IPS-NIHi7 (cell line): Measurements from ENCODE around the gene PSMB11.

Experiments used
- DNase-seq: peaks from one replicate; pipeline ENCODE4 v3.0.0; 2012; ENCODE audit warnings: mixed read lengths; ENCODE audit errors: extremely low spot score

The PSMB11 gene

GRCh38 chr14:23058654-23059504 lies 16.9 kb downstream of the PSMB11 start:
- DNase-seq: no peak

DNA sequence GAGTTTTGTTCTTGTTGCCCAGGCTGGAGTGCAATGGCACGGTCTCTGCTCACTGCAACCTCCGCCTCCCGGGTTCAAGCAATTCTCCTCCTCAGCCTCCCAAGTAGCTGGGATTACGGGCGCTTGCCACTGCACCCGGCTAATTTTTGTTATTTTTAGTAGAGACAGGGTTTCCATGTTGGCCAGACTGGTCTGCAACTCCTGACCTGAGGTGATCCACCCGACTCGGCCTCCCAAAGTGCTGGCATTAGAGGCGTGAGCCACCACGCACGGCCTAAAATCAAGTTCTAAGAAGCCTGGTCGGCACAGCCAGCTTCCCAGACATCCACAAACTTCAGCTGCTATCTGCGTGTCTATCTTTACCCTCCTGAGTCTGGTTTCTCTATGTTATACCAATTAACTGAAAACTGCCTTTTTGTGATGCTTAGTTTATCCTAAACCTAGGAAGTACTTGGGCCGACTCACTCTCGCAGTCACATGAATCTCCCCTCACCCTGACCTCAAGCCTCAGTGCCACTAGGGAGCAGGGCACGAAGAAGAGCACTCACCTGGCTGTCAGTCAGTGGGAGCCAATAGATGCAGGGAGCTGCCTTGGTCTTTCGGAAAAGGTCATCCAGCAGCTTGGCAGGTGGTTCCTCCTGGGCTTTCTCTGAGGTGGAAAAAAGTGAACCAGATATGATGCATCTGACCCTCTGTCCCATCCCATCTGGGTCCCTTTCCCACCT lies 18.7 kb downstream of the PSMB11 start:
- DNase-seq: no peak

- no peak for DNase-seq
Observed at GRCh38 chr14:23062002-23062401, 20.0 kb downstream of the PSMB11 start.

DNA sequence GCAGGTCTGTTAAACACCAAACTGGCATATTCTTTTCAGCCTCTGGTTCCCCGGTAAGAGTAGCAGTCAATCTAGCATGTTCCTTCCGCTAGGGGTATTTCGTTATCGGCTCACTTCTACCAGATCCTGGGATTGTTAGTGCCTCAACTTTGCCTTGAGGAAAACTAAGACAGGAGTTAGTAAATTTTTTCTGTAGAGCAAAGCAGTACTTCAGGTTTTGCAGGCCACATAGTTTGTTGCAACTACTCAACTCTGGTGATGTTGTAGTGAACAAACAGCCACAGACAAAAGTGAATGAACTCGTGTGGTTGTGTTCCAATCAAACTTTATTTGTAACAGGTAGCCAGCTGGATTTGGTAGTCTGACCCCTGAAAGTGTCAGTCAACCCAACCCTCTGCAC lies 21.6 kb downstream of the PSMB11 start:
- DNase-seq: no peak

- no peak for DNase-seq
Observed at GRCh38 chr14:23066368-23066767, 24.4 kb downstream of the PSMB11 start.

DNA sequence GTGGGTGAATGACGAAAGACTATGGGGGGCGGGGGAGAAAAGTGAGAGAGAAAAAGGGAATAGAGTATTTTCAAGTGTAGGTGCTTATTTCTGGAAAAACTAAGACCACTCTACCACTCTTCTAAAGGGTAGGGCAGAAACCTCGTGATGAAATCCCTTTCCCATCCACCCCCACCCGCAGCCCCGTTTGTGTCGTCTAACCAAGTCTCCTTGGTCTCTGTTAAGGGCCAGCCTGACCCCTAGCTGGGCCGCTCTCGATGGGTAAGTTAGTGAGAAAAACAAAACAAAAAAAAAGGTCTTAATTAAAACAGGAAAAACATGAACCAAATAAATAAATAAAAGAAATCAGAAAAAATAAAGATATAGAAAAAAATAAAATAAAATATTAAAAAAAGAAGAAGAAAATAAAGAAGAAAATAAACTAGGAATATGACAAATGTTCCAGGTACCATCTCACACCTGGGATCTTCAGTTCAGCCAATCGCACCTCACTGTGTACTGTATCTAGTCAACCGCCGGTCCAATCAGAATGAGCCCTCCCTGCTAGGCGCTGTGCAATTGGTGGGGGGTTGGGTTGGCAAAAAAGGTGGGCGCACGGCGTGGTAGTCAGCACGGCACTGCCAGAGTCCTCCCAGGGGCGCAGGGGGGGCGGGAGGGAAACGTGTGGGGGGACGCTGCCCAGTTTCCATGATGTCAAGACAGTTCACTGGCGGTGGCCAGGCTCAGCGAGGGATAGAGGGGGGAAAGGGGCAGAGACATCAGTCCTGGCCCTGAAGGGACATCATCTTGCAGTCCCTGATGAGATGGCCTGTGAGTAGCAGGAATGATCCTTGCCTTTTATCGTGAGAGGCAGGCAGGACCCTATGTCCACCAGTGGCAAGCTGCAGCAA lies 25.1 kb downstream of the PSMB11 start:
- DNase-seq: no peak

DNA sequence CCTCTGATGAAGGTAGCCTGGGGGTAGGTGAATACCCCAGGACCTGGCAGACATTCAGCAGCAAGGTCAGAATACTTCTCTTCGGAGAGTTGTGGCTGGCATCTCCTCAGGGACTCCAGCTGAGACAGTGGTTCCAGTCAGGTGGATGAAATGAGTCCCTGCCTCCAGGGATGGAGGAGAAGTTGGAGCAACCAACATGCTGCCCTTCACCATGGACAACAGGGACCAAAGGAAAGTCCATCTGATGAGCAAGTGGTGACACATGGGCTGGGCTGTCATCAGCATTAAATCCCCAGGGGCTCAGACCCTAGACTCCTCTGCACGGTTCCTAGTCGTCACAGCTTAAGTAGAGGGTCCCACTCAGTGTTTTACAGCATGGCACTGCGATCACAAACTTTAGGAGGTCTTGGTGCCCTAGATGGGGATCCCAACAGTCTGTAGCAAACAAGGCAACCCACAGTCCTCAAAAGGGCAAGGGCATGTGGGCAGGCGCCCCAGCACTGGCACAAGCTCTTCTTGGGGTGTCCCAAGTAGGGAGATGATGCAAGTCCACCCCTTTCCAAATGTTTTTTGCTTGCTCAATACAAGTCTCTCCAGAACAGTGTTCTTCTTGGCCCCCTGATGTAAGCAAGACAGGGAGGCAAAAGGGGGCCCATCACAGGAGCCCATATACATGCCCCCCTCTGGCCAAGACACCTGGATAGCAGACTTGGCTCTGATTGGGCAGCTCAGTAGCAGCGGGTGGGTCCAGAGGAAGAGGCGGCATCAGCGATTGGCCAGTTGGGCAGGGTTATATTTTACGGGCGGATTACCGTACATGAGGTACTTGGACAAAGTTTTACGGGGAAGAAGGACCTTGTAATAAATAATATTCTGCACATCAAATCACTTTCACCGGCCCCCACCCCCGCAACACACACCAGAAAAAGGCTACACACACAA lies 26.1 kb downstream of the PSMB11 start:
- DNase-seq: no peak

DNA sequence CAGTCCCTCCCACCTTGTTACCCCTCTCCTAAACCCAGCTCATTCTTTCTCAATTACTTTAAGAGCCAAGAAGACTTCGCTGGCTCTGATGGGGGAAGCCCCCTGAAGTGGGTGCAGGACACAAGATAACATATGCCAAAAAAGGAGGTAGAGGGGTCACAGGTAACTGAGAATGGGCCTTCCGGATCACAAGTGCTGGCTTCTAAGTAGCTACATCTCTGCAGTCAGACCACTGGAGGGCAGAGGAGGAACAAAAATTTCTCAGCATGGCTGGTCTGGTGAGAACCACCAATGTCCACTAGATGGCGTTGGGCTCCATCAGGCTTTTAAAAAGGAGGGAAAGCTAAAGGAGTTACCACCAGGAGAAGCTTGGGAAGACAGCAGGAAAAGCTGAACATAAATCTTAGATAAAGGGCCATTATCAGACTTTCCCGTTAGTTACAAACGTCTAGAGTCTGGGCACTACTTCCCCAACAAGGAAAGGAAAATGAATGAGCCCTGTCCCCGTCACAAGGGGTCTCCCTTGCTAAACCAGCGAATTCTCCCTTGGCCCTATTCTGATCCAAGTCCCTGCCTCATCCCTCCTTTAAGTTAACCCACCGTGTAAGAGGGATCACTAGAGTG lies 26.9 kb downstream of the PSMB11 start:
- DNase-seq: peak; percentile 85

GRCh38 chr14:23069413-23069806 lies 27.4 kb downstream of the PSMB11 start:
- no peak for DNase-seq

DNA sequence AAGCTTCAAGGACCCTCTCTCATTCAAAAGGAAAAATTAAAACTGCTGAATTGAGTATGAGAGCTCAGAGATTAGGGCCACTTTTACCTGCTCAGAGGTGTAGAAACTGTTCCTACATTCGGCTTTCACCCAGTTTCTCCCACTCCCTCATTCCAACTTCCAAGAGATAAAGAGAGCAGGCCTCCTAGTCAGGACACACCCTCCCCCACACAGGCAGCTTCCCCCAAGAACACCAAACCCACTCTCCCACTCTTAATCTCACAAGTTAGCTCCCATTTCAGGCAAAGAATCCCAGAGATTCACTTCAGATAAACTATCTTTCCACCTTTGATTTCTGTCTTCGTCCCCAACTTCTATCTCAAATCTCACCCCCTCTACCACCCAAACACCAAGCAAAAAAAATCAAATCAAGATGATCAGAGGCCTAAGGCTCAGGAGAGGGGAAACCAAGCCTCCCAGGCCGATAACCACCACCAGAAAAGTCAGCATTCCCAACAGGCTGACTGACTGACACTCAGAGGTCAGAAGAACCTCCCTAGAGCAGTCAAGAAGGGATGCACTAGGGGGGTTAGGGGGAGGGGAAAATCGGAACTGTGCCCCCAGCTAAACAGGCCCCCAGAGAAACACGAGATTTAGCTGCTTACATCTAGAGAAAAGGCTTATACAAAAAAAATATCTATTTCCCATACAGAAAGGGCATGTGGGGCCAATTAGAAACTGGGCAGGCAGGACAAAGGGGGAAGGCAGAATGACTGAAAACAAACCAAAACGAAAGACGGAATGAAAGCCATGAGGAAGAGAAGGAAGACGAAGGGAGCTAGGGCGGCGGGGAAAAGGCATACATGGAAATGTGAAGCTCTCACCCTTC lies 28.5 kb downstream of the PSMB11 start:
- DNase-seq: no peak

GRCh38 chr14:23071244-23071920 lies 29.4 kb downstream of the PSMB11 start:
- DNase-seq: peak; percentile 90

- peak; percentile 30 for DNase-seq
Observed at GRCh38 chr14:23071921-23072539, 30.0 kb downstream of the PSMB11 start.

- DNase-seq: no peak
Observed at GRCh38 chr14:23074906-23075305, 32.9 kb downstream of the PSMB11 start.

GRCh38 chr14:23076785-23077408 lies 34.9 kb downstream of the PSMB11 start:
- DNase-seq: peak; percentile 29

GRCh38 chr14:23077962-23078361 lies 36.0 kb downstream of the PSMB11 start:
- DNase-seq: no peak

DNA sequence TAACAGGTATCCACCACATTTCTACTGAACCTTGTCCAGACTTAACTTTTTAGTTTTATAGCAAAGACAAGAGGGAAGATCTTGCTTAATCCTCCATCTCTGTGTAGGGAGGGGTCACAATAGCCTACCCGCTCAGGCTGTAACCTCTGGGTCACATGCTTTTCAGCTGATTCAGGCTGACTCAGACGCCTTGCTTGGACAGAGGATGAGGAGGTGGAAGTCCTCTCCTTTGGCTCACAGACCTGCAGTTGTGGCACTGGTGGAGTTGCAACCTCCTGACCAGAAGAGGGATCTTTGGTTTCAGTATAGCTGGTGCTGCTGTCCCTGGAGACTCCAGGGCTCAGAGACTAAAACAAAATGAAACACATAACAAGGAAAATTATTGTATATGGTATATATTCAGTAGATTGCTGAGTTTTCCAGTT lies 36.7 kb downstream of the PSMB11 start:
- no peak for DNase-seq

DNA sequence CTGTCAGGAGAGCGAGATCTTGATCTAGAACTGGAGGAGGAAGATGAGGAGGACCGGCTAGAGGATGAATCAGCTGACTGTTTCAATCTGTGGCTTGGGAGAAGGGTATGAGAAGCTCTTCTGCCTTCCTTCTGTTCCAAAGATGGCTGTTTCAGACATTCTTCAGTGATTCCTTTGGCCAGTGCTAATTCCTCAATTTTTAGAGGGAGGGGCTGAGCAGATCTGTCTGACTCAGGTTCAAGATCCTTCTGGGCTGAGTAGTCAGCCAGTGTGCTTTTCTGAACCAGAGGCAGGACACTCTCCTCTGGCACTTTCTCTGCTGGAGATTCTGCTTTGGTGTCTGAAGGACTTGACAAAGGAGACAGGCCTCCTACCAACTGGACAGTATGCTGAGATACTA lies 37.7 kb downstream of the PSMB11 start:
- DNase-seq: no peak

DNA sequence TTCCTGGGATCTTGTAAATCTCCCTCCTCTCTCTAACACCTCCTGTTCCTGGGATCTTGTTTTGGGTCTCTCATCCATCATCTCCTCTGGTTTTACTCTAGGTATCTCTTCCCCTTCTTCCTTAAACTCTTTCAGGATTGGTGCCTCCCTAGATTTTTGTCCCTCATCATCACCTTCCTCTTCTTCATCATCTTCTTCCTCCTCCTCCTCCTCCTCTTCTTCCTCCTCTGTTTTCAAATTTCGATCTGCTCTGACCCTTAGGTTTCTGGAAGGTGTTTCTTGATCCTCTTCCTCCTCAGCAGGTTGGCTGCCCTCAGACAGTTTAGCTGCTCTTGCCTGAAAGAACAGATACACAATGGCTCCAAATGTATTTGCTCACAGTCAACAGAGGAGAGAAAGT lies 38.5 kb downstream of the PSMB11 start:
- no peak for DNase-seq
